WTC11 (cell line): ENCODE measurements around the gene CLN6. TPM values are rescaled to one million over a fixed set of nuclear protein-coding genes. Genes with fewer than 3 reads are reported as not detected.
A peak's percentile ranks its signal among the peaks of the same experiment; 100 is the strongest.

ENCODE experiments used
- ATAC-seq: fragments of 200-7000 bp; cut with Tn5 transposase; 2 replicates; pipeline ENCODE4 v1.10.0; 2021; ENCODE audit warnings: mild to moderate bottlenecking, moderate library complexity
- CTCF ChIA-PET: fragments of 300-600 bp; sonication (Branson Sonifier 250); formaldehyde crosslinking; loops from one replicate; lab custom pipeline; 2021; ENCODE audit warnings: antibody characterized with exemption; lab: Charles Lee
- POLR2A ChIA-PET: fragments of 350-600 bp; sonication (Branson Sonifier 250); formaldehyde crosslinking; loops from one replicate; lab custom pipeline; 2021; ENCODE audit warnings: antibody characterized with exemption; lab: Charles Lee
- DNase-seq: peaks from one replicate; pipeline ENCODE4 v3.0.0; 2021; ENCODE audit warnings: low spot score
- H3K27ac Mint-ChIP-seq: 2 replicates; pipeline ENCODE4 v1.8.0; 2021; ENCODE audit warnings: mixed read lengths
- H3K27me3 Mint-ChIP-seq: 2 replicates; pipeline ENCODE4 v1.8.0; 2021; ENCODE audit warnings: low read depth, mild to moderate bottlenecking, moderate library complexity, mixed read lengths
- H3K36me3 Mint-ChIP-seq: 2 replicates; pipeline ENCODE4 v1.8.0; 2021; ENCODE audit warnings: mixed read lengths
- H3K4me1 Mint-ChIP-seq: 2 replicates; pipeline ENCODE4 v1.8.0; 2022; ENCODE audit warnings: mixed read lengths
- H3K4me3 Mint-ChIP-seq: 2 replicates; pipeline ENCODE4 v1.8.0; 2021; ENCODE audit warnings: mild to moderate bottlenecking, moderate library complexity, mixed read lengths
- H3K9me3 Mint-ChIP-seq: 2 replicates; pipeline ENCODE4 v1.8.0; 2021; ENCODE audit warnings: mixed read lengths
- CBFB ChIP-seq: sonication (generic); formaldehyde crosslinking; IDR thresholded peaks from 2 replicates; pipeline ENCODE4 v1.8.1; 2022; ENCODE audit warnings: mild to moderate bottlenecking, low read depth, missing genetic modification reagents
- EMX1 ChIP-seq: fragments of 250-450 bp; sonication (Bioruptor Pico); IDR thresholded peaks from 2 replicates; pipeline ENCODE4 v1.8.0; 2021; ENCODE audit warnings: mild to moderate bottlenecking
- ETV6 ChIP-seq: sonication (generic); formaldehyde crosslinking; IDR thresholded peaks from 2 replicates; pipeline ENCODE4 v1.8.1; 2022; ENCODE audit warnings: mild to moderate bottlenecking, missing genetic modification reagents
- FOXK1 ChIP-seq: sonication (generic); formaldehyde crosslinking; IDR thresholded peaks from 2 replicates; pipeline ENCODE4 v1.8.0; 2022; ENCODE audit warnings: mild to moderate bottlenecking, moderate library complexity, missing genetic modification reagents
- FOXP1 ChIP-seq: sonication (generic); formaldehyde crosslinking; IDR thresholded peaks from 2 replicates; pipeline ENCODE4 v1.8.0; 2022; ENCODE audit warnings: missing genetic modification reagents, mild to moderate bottlenecking, moderate library complexity, borderline replicate concordance
- HMGXB4 ChIP-seq: sonication (generic); formaldehyde crosslinking; IDR thresholded peaks from 2 replicates; pipeline ENCODE4 v1.8.1; 2023; ENCODE audit warnings: mild to moderate bottlenecking, moderate library complexity, missing genetic modification reagents
- MYBL2 ChIP-seq: sonication (generic); formaldehyde crosslinking; IDR thresholded peaks from 2 replicates; pipeline ENCODE4 v1.8.1; 2023; ENCODE audit warnings: mild to moderate bottlenecking, moderate library complexity, missing genetic modification reagents
- NR1H2 ChIP-seq: sonication (generic); formaldehyde crosslinking; IDR thresholded peaks from 2 replicates; pipeline ENCODE4 v1.9.0; 2021; ENCODE audit warnings: mild to moderate bottlenecking, moderate library complexity, missing genetic modification reagents
- NR2C2 ChIP-seq: sonication (generic); formaldehyde crosslinking; IDR thresholded peaks from 2 replicates; pipeline ENCODE4 v1.8.0; 2022; ENCODE audit warnings: mild to moderate bottlenecking, missing genetic modification reagents
- PRRX2 ChIP-seq: fragments of 250-450 bp; sonication (Bioruptor Pico); IDR thresholded peaks from 2 replicates; pipeline ENCODE4 v1.8.0; 2021; ENCODE audit warnings: mild to moderate bottlenecking
- TEAD1 ChIP-seq: sonication (generic); formaldehyde crosslinking; IDR thresholded peaks from 2 replicates; pipeline ENCODE4 v1.8.0; 2022; ENCODE audit warnings: mild to moderate bottlenecking, missing genetic modification reagents
- ZBTB21 ChIP-seq: sonication (generic); formaldehyde crosslinking; IDR thresholded peaks from 2 replicates; pipeline ENCODE4 v1.8.1; 2023; ENCODE audit warnings: mild to moderate bottlenecking, missing genetic modification reagents, borderline replicate concordance
- ZNF121 ChIP-seq: sonication (generic); formaldehyde crosslinking; IDR thresholded peaks from 2 replicates; pipeline ENCODE4 v1.8.0; 2023; ENCODE audit warnings: missing genetic modification reagents
- ZNF232 ChIP-seq: sonication (generic); formaldehyde crosslinking; IDR thresholded peaks from 2 replicates; pipeline ENCODE4 v1.8.0; 2022; ENCODE audit warnings: mild to moderate bottlenecking, missing genetic modification reagents
- ZNF281 ChIP-seq: sonication (generic); formaldehyde crosslinking; IDR thresholded peaks from 2 replicates; pipeline ENCODE4 v1.8.0; 2023; ENCODE audit warnings: mild to moderate bottlenecking, missing genetic modification reagents
- ZNF317 ChIP-seq: sonication (generic); formaldehyde crosslinking; IDR thresholded peaks from 2 replicates; pipeline ENCODE4 v1.8.1; 2023; ENCODE audit warnings: low read depth, mild to moderate bottlenecking, moderate library complexity, missing genetic modification reagents, borderline replicate concordance
- ZNF396 ChIP-seq: fragments of 250-450 bp; sonication (Bioruptor Pico); IDR thresholded peaks from 2 replicates; pipeline ENCODE4 v1.8.0; 2021; ENCODE audit warnings: mild to moderate bottlenecking, moderate library complexity, borderline replicate concordance
- ZNF416 ChIP-seq: fragments of 250-450 bp; sonication (Bioruptor Pico); IDR thresholded peaks from 2 replicates; pipeline ENCODE4 v1.9.0; 2021; ENCODE audit warnings: mild to moderate bottlenecking, inconsistent platforms
- total RNA-seq: library from RNA; stranded (reverse); gene quantifications from 3 replicates; pipeline ENCODE4 v1.2.3, GENCODE V29; 2021
- TF ChIP-seq, protein P1 (sequence below): sonication (generic); formaldehyde crosslinking; IDR thresholded peaks from 2 replicates; pipeline ENCODE4 v1.8.1; 2022; ENCODE audit warnings: low read depth, missing genetic modification reagents, borderline replicate concordance
- TF ChIP-seq, protein P2 (sequence below): sonication (generic); formaldehyde crosslinking; IDR thresholded peaks from 2 replicates; pipeline ENCODE4 v1.8.0; 2022; ENCODE audit warnings: mild to moderate bottlenecking, missing genetic modification reagents

CLN6 gene
- total RNA-seq, 1 experiment from 2014 or later: 50.2 TPM

- TF ChIP-seq ZBTB21 (CRISPR knock-in tag): no peak
- TF ChIP-seq ZNF232 (CRISPR knock-in tag): no peak
- TF ChIP-seq ZNF121 (CRISPR knock-in tag): no peak
- no peak for TF ChIP-seq TEAD1 (CRISPR knock-in tag)
- no peak for TF ChIP-seq HMGXB4
- no peak for TF ChIP-seq ZNF317 (CRISPR knock-in tag)
- no peak for TF ChIP-seq ETV6 (CRISPR knock-in tag)
Observed at GRCh38 chr15:68197170-68197492, 32.4 kb downstream of the CLN6 start (continued).

DNA sequence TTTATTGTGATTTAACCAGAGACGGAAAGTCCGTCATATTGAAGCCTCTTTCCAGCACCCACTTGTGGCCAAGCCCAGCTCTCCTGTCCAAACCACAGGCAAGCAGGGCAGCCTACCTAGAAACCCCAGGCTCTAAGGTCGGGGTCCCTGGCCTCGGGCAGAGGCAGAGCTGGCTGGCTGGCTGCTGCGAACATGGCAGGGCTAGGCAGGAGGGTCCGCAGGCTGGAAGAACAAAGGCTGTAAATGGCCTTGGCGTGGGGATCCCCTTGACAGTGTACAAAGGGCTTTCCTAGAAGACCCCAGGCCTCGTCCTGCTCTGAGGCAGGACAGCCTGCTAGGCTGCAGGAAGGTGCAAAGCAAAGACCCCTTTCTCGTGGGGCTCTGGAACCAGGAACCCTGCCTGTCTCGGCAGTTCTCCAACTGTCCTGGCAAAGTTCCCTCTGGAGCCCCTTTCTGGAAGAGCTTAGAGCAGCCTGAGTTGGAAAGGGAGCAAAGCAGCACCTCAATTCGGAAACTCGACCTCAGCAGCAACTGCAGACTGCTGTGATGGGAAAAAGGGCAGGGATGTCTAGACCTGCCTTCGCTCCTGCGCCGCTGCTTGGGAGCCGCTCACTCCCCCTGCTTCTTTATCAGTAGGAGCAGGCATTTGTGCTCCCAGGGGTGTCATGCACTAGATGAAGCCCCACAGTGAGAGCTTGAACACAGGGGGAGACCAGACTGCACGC is 32.9 kb downstream of the CLN6 start:
- Mint-ChIP-seq H3K9me3 (no peaks in the 10 kb centered on the region), H3K4me3 (no peak overlapping the region), H3K27me3 (no peaks in the 10 kb centered on the region), H3K4me1 (peaks cover 19% of the 10 kb centered on the region), H3K27ac (no peak overlapping the region), H3K36me3 (peaks cover 16% of the 10 kb centered on the region)
- ChIA-PET CTCF (interaction anchor here (0.6 to 3.1 kb wide), 6 partner anchors 9 to 333 kb away, joined by 4 to 25 read pairs (median 8); partner anchors contain the start of gene CALML4), POLR2A (no interaction called here)
- ATAC-seq (no peak), DNase-seq (no peak)
- TF ChIP-seq FOXP1 (CRISPR knock-in tag) (no peak), CBFB (no peak), FOXK1 (CRISPR knock-in tag) (no peak), EMX1 (CRISPR knock-in tag) (no peak), MYBL2 (CRISPR knock-in tag) (no peak), PRRX2 (no peak), ZNF281 (CRISPR knock-in tag) (no peak)
- TF ChIP-seq, protein P1, sequence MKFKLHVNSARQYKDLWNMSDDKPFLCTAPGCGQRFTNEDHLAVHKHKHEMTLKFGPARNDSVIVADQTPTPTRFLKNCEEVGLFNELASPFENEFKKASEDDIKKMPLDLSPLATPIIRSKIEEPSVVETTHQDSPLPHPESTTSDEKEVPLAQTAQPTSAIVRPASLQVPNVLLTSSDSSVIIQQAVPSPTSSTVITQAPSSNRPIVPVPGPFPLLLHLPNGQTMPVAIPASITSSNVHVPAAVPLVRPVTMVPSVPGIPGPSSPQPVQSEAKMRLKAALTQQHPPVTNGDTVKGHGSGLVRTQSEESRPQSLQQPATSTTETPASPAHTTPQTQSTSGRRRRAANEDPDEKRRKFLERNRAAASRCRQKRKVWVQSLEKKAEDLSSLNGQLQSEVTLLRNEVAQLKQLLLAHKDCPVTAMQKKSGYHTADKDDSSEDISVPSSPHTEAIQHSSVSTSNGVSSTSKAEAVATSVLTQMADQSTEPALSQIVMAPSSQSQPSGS (CRISPR knock-in tag): no peak

- Mint-ChIP-seq H3K36me3 (peaks cover 16% of the 10 kb centered on the region), H3K4me3 (no peak overlapping the region), H3K27ac (peak overlapping the region; percentile 45), H3K4me1 (peaks cover 22% of the 10 kb centered on the region), H3K27me3 (no peaks in the 10 kb centered on the region), H3K9me3 (no peaks in the 10 kb centered on the region)
- DNase-seq (no peak), ATAC-seq (no peak)
- TF ChIP-seq ZNF416 (CRISPR knock-in tag): no peak
- TF ChIP-seq NR1H2 (CRISPR knock-in tag): no peak
- TF ChIP-seq, protein P2, sequence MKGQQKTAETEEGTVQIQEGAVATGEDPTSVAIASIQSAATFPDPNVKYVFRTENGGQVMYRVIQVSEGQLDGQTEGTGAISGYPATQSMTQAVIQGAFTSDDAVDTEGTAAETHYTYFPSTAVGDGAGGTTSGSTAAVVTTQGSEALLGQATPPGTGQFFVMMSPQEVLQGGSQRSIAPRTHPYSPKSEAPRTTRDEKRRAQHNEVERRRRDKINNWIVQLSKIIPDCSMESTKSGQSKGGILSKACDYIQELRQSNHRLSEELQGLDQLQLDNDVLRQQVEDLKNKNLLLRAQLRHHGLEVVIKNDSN (CRISPR knock-in tag): no peak
- TF ChIP-seq ZNF396: no peak
- TF ChIP-seq NR2C2 (CRISPR knock-in tag): no peak
- CTCF ChIA-PET: interaction anchor here (0.7 to 3.2 kb wide), 21 partner anchors 9 to 363 kb away, joined by 3 to 38 read pairs (median 5); partner anchors contain the start of genes CALML4 and CLN6
- POLR2A ChIA-PET: interaction anchor here (0.7 kb wide), 3 partner anchors 12 to 744 kb away, joined by 3 to 5 read pairs (median 3); no protein-coding TSS in a partner anchor
Observed at GRCh38 chr15:68195336-68196112, 34.0 kb downstream of the CLN6 start.
